GM12878 (cell line): ENCODE measurements around the gene SERPINI1. TPM values are rescaled to one million over a fixed set of nuclear protein-coding genes. Genes with fewer than 3 reads are reported as not detected.
A peak's percentile ranks its signal among the peaks of the same experiment; 100 is the strongest.

Experiments used
- ATAC-seq: fragments of 200-7000 bp; cut with Tn5 transposase; 3 replicates; pipeline ENCODE4 v1.9.1; 2020; ENCODE audit warnings: mild to moderate bottlenecking, moderate library complexity
- BruUV-seq: library from RNA; stranded (reverse); fragments of 400-500 nt; replicated peaks from 2 replicates; lab custom pipeline; 2021; lab: Mats Ljungman, UMichigan
- CTCF ChIA-PET: fragments of 300-600 bp; sonication (Branson Sonifier 250); formaldehyde crosslinking; extraction: SDS; loops from one replicate; lab custom pipeline; 2021; ENCODE audit warnings: inconsistent platforms; lab: Yijun Ruan, JAX
- POLR2A ChIA-PET: fragments of 350-600 bp; formaldehyde crosslinking; extraction: SDS; loops from one replicate; lab custom pipeline; 2021; ENCODE audit warnings: inconsistent platforms; lab: Charles Lee
- RAD21 ChIA-PET: fragments of 300-600 bp; sonication (Branson Sonifier 250); formaldehyde crosslinking; loops from one replicate; lab custom pipeline; 2023; ENCODE audit warnings: antibody characterized with exemption; ENCODE audit not compliant: unreplicated experiment; lab: Charles Lee
- SMC1A ChIA-PET: fragments of 300-600 bp; sonication (Branson Sonifier 250); formaldehyde crosslinking; loops from one replicate; lab custom pipeline; 2023; ENCODE audit not compliant: unreplicated experiment, uncharacterized antibody; lab: Charles Lee
- DNase-seq: peaks from one replicate; pipeline ENCODE4 v3.0.0-alpha.2; 2011; ENCODE audit warnings: low read depth, low spot score
- FAIRE-seq: peaks from 3 replicates; lab custom pipeline; 2011; peaks lifted over from hg19 to GRCh38; lab: Jason Lieb, UNC
- H2AFZ ChIP-seq: 2 replicates; pipeline ENCODE4 v1.6.0; 2011; ENCODE audit warnings: low read depth, low read length, control low read depth; ENCODE audit not compliant: control insufficient read depth
- H3K27ac ChIP-seq: 2 replicates; pipeline ENCODE4 v1.5.1; 2011; ENCODE audit warnings: control low read depth; ENCODE audit not compliant: control insufficient read depth, insufficient read depth
- H3K27me3 ChIP-seq, 2 experiments: replicated peaks in 1 of 2; 2 replicates each; pipeline versions ENCODE4 v1.6.0 to v1.6.1; 2011; ENCODE audit warnings: low read length in 1 of 2; ENCODE audit not compliant: control insufficient read depth in 2 of 2, insufficient read depth in 2 of 2
- H3K36me3 ChIP-seq, 2 experiments: 2 replicates each; pipeline ENCODE4 v1.5.1; 2011; ENCODE audit warnings: low read length in 1 of 2; ENCODE audit not compliant: control insufficient read depth in 2 of 2, insufficient read depth in 2 of 2
- H3K4me1 ChIP-seq: 2 replicates; pipeline ENCODE4 v1.6.1; 2011; ENCODE audit warnings: mild to moderate bottlenecking, low read length, moderate library complexity, mixed read lengths; ENCODE audit not compliant: control insufficient read depth, insufficient read depth
- H3K4me2 ChIP-seq: 2 replicates; pipeline ENCODE4 v1.6.0; 2011; ENCODE audit warnings: control low read depth; ENCODE audit not compliant: control insufficient read depth, insufficient read depth
- H3K4me3 ChIP-seq: fragments of 200-600 bp; sonication (generic); 2 replicates; pipeline ENCODE4 v1.5.1; 2016
- H3K79me2 ChIP-seq: 2 replicates; pipeline ENCODE4 v1.6.0; 2011; ENCODE audit warnings: low read length; ENCODE audit not compliant: control insufficient read depth, insufficient read depth
- H3K9ac ChIP-seq: 2 replicates; pipeline ENCODE4 v1.8.0; 2011; ENCODE audit warnings: low read length, control low read depth, mixed read lengths; ENCODE audit not compliant: control insufficient read depth, insufficient read depth
- H3K9me3 ChIP-seq: replicated peaks from 3 replicates; pipeline ENCODE4 v1.5.1; 2011; ENCODE audit warnings: mild to moderate bottlenecking, low read length; ENCODE audit not compliant: control insufficient read depth, insufficient read depth
- H4K20me1 ChIP-seq: 2 replicates; pipeline ENCODE4 v1.6.0; 2011; ENCODE audit not compliant: control insufficient read depth, insufficient read depth
- E2F4 ChIP-seq: IDR thresholded peaks from 2 replicates; pipeline ENCODE4 v1.6.1; 2012; ENCODE audit warnings: low read depth, low read length, improper control_type of control experiment
- LARP7 ChIP-seq: fragments of 450-650 bp; IDR thresholded peaks from 2 replicates; pipeline ENCODE4 v1.6.1; 2017; ENCODE audit warnings: mild to moderate bottlenecking
- MAX ChIP-seq: IDR thresholded peaks from 2 replicates; pipeline ENCODE4 v1.6.1; 2012; ENCODE audit warnings: low read depth, low read length, improper control_type of control experiment
- NBN ChIP-seq: fragments of 450-650 bp; IDR thresholded peaks from 2 replicates; pipeline ENCODE4 v1.6.1; 2016
- POLR2A ChIP-seq: IDR thresholded peaks from 2 replicates; pipeline ENCODE4 v1.6.1; 2011; ENCODE audit warnings: low read depth, mild to moderate bottlenecking, low read length
- RELA ChIP-seq: fragments of 450-650 bp; IDR thresholded peaks from 2 replicates; pipeline ENCODE4 v1.8.0; 2014; ENCODE audit warnings: borderline replicate concordance; ENCODE audit not compliant: partially characterized antibody
- SUZ12 ChIP-seq: fragments of 200-600 bp; sonication (generic); IDR thresholded peaks from one replicate; pipeline ENCODE4 v1.6.1; 2018; ENCODE audit warnings: antibody characterized with exemption, mild to moderate bottlenecking; ENCODE audit not compliant: unreplicated experiment
- ZNF274 ChIP-seq: IDR thresholded peaks from one replicate; pipeline ENCODE4 v1.8.0; 2011; ENCODE audit not compliant: insufficient read length, insufficient read depth
- WGBS: methylation state at CpG from one replicate; pipeline ENCODE4 v1.1.6; 2016; ENCODE audit warnings: low lambda C conversion rate; ENCODE audit not compliant: insufficient replicate concordance, insufficient coverage; ENCODE audit errors: missing lambda C conversion rate; 5-methylcytosine and 5-hydroxymethylcytosine counted together
- in situ Hi-C: fragments of 300-500 bp; cut with MboI; formaldehyde crosslinking; loops from 9 replicates; pipeline ENCODE4 v1.14.3; 2018; ENCODE audit warnings: mixed read lengths
- intact Hi-C: fragments of 100-400 bp; cut with micrococcal nuclease; formaldehyde crosslinking; loops from one replicate; pipeline ENCODE4 v1.14.2; 2022; ENCODE audit not compliant: unreplicated experiment
- polyA plus RNA-seq, 11 experiments: library from polyadenylated mRNA; depleted of rRNA in 4 of 11; unstranded in 6 of 11; stranded (reverse) in 5 of 11; fragments of >200 nt; fragmentation: Nextera tagmentation in 4 of 11; fragmentation: Illumina TruSeq in 1 of 11; extraction: Ambion mirVana in 4 of 11; extraction: Trizol in 1 of 11; gene quantifications; 1 replicate in 1 of 11; 2 replicates in 10 of 11; pipeline versions ENCODE4 v1.2.1 to v1.2.3, GENCODE V29; 2011 to 2016; ENCODE audit warnings: inconsistent platforms in 2 of 11, missing spikeins in 2 of 11, low read depth in 1 of 11
- total RNA-seq, 4 experiments: library from RNA; depleted of rRNA in 3 of 4; stranded (reverse); fragments of >200 nt in 3 of 4; fragmentation: Illumina TruSeq in 1 of 4; extraction: Trizol in 1 of 4; gene quantifications; 2 replicates each; pipeline versions ENCODE4 v1.2.1 to v1.2.3, GENCODE V29; 2013 to 2021

Gene SERPINI1
- total and polyA plus RNA-seq, 10 of the 15 experiments (the other 5 are each of a cell fraction or from before 2014, with no cell fraction given), result 1.5 to 7.6 (median 3.6) TPM

- no peak for FAIRE-seq
- POLR2A ChIA-PET, result interaction anchor here (0.9 to 2.7 kb wide), 2 partner anchors 13 to 14 kb away, joined by 3 to 14 read pairs; partner anchors contain the start of genes PDCD10 and SERPINI1
- no peak overlapping the region for H3K4me3 ChIP-seq
- no peak overlapping the region for H3K9ac ChIP-seq
- H3K9me3 ChIP-seq, result no peaks in the 10 kb centered on the region
- H3K4me2 ChIP-seq, result no peak overlapping the region
- CTCF ChIA-PET, result interaction anchor here (1.1 to 5.7 kb wide), 7 partner anchors 9 to 369 kb away, joined by 5 to 29 read pairs (median 6); partner anchors contain the start of genes PDCD10, SERPINI1 and ZBBX
- ATAC-seq, result peak; percentile 58
- peak overlapping the region; percentile 87 for H2AFZ ChIP-seq
- RAD21 ChIA-PET, result interaction anchor here (0.8 to 3.0 kb wide), 8 partner anchors 9 to 65 kb away, joined by 3 to 17 read pairs (median 6); partner anchors contain the start of genes PDCD10 and SERPINI1
- BruUV-seq, result no TSS peak
- WGBS, result 96% methylated on average over 2 of the region's 2 CpGs
- DNase-seq, result no peak
- SMC1A ChIA-PET, result interaction anchor here (0.7 to 5.9 kb wide), 12 partner anchors 9 to 132 kb away, joined by 3 to 36 read pairs (median 6); partner anchors contain the start of genes PDCD10 and SERPINI1
- no peaks in the 10 kb centered on the region for H3K36me3 ChIP-seq
- in situ Hi-C loops (no loop called here), intact Hi-C loops (no loop called here)
- no peak for TF ChIP-seq POLR2A
- TF ChIP-seq LARP7, result no peak
- no peak for TF ChIP-seq MAX
- no peak for TF ChIP-seq NBN
- no peak for TF ChIP-seq RELA
- no peak for TF ChIP-seq E2F4
- TF ChIP-seq ZNF274, result no peak
- no peak for TF ChIP-seq SUZ12
- H3K4me1 ChIP-seq, result peaks cover 23% of the 10 kb centered on the region
- H3K27me3 ChIP-seq, result no peaks in the 10 kb centered on the region
- no peaks in the 10 kb centered on the region for H4K20me1 ChIP-seq
- H3K79me2 ChIP-seq, result no peaks in the 10 kb centered on the region
- H3K27ac ChIP-seq, result peak overlapping the region; percentile 19; the same call in 1 of the 2 replicates
Measured at GRCh38 chr3:167749728-167750127, 14.2 kb downstream of the SERPINI1 start.
